ENCODE results near the gene GREB1L.
"Not testable (repeated sequence)": the region's sequence is repeated elsewhere in the genome, so short reads cannot be mapped to it uniquely, and the experiment has no call there.

GREB1L gene

DNA sequence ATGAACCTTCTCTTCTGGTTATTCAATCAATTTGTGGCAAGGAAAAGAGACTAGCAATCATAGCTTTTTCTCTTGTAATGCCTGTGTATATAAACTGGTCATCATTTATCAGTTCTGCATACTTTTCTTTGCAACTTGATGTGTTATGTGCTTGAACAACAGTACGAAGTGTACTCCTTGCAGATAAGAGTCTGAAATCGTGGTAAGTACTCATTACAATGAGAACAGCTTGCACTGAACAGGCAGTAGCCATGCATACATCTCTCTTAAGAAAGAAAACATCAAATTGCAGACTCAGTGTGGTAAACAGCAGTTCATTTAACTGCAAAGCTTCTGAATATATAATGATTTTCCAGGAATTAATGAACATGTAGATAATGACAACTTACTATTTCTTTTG is 64.3 kb downstream of the GREB1L start:
- DNase-seq (ENCODE audit: low read depth) = no peak

DNA sequence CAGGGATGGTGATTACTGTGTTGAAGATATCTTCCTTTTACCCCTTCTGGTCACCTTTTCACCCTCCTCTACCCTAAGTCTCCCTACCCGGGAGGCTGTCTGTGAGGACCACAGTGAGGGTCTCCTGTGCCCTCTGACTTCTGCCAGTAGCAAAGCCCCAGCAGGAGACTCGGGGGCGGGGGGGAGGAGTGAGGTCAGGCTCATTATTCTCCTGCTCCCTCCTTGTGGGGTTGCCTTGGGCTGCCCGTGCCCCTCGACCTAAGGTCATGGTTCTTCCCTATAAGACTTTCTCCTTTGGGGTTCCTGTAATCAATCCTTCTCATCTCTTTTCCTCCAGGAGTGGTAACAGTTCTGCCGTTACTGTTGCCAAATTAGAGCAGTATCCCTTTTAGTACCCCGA is 65.5 kb downstream of the GREB1L start:
- no peak for DNase-seq (ENCODE audit: low read depth)

DNA sequence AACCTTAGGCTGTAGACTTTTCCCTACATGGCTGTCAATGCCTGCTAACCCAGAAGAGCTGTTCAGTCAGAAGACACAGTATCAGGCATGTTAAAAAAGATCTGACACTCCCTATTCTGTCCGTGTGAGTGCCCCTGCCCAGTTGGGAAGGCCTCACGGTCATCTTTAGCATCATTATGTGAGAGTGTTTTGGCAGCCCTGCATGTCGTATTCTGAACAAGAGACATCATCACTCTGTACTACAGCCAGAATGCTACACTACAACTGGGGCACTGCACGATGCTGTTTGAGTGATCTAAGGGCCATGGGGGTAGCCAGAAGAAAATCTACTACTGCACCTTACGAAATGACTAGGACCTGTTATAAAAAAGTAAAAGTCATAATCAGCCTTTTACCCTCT is 67.2 kb downstream of the GREB1L start:
- no peak for DNase-seq (ENCODE audit: low read depth)

DNA sequence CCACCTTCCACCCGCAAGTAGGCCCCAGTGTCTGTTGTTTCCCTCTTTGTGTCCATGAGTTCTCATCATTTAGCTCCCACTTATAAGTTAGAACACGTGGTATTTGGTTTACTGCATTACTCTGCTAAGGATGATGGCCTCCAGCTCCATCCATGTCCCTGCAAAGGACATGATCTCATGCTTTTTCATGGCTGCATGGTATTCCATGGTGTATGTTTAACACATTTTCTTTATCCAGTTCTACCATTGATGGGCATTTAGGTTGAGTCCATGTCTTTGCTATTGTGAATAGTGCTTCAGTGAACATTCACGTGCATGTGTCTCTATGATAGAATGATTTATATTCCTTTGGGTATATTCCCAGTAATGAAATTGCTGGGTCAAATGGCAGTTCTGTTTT is 69.9 kb downstream of the GREB1L start:
- not testable (repeated sequence) for DNase-seq (ENCODE audit: low read depth)

DNA sequence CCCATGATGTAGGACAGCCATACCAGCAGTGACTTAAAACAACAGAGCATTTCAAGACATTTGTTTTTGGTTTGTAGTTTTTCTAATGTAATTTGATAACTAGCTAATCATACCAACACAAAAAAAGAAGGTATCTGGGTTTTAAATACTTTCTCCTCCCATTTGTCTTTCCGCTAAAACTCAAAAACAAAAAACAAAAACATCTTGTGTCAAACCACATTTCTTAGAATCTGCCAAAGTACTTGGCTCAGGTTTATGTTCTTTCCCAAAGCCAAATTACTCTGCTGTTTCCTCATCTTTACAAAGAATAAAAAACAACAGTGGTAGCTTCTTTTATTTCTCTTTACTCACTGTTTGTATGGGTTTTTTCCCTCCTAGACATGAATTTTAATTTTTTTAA is 71.5 kb downstream of the GREB1L start:
- no peak for DNase-seq (ENCODE audit: low read depth)

DNA sequence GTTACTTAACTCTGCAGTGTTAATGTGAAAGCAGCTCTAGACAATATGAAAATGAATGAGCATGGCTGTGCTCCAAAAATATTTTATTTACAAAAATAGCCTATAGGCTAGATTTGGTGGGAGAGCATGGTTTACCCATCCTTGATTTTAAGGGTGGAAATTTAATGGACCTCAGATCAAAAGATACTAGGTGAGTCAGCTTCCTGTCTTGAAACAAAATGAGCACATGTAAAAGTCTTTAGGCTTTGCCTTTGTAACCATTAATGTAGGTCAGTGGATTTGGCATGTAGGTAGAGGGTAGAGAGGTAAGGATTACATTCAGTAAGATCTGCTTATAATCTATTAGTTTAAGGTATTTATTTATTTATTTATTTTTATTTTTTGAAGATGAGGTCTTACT is 72.7 kb downstream of the GREB1L start:
- no peak for DNase-seq (ENCODE audit: low read depth)

DNA sequence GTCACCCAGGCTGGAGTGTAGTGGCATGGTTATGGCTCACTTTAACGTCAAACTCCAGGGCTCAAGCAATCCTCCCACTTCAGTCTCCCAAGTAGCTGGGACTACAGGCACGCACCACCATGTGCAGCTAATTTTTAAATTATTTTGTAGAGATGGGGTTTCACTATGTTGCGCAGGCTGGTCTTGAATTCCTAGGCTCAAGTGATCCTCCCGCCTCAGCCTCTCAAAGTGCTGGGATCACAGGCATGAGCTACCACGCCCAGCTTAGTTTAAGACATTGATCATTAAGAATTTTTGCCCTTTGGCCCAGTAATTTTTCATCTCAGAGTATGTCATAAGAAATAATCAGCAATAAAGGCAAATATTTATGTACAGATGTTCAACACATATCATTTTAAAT is 73.1 kb downstream of the GREB1L start:
- not testable (repeated sequence) for DNase-seq (ENCODE audit: low read depth)

DNA sequence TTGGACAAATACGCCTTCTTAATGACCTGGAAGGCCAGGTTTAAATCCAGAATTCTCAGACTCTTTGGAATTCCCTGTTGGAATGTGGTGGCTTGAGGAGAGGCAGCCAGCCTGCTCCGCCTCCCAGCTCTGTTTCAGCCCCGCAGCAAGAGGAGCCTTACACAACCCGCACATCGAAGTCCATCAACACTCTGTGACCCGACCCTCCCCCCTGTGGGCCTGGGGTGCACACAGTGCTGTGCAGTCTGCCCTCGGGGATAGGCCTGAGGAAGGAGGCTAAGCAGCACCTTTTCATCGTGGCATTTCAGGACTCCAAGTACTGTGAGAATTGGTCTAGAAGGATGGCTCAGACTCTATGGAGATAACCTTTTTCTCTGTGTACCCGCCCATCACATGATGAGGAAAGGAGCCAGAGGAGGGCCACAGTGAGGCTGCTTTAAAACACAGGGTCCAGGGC is 73.7 kb downstream of the GREB1L start:
- no peak for DNase-seq (ENCODE audit: low read depth)

DNA sequence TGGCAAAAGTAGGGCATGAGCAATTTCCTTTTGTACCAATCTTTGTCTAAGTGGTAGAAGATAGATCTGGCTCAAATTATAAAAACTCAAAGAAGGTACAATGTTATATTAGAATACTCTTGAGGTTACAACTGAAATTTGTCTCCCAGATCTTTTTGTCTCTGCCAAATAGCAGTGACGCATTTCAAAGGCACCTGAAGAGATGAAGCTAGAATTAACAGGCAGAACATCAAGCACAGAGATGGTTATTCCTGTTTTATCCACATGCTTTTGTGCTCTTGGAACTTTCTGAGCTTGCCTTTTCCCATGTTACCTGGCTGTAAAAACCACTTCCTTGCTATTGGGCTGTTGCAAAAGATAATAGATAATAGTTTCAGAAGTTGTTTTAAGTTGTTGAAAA is 74.3 kb downstream of the GREB1L start:
- DNase-seq (ENCODE audit: low read depth) = no peak

DNA sequence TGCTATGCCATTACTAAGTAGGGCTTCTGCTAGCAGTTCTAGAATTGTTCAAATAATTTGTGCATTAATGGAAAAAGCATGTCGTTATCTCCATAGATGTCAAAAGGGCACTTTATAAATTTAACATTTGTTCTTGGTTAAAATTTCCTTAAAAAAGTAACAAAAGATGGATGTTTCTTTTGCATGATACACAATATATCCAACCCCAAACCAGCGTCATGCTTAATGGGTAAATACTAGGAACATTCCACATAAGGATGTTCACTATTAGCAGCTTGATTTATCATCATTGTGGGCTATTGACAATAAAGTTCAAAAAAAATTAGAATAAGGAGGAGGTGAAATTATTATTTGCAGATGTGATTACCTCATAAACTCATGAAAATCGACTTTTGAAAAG is 79.7 kb downstream of the GREB1L start:
- DNase-seq (ENCODE audit: low read depth) = no peak

DNA sequence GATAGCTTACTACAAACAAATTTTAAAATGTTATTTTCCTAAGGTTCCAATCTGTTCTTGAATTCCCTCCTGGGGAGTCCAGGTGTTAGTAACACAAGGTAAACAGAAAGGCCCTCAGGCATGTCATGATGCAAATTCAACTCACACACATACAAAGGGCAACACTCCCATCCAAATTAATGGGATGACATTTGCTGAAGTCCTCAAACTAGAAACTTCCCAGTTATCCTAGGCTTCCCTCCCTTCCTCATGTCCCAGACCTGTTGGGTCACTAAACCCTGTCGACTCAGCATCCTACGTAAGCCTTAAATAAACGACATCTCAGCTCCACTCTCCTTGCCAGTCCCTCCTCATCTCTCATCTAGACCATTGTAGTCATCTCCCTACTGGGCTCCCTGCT is 85.1 kb downstream of the GREB1L start:
- DNase-seq (ENCODE audit: low read depth) = no peak

DNA sequence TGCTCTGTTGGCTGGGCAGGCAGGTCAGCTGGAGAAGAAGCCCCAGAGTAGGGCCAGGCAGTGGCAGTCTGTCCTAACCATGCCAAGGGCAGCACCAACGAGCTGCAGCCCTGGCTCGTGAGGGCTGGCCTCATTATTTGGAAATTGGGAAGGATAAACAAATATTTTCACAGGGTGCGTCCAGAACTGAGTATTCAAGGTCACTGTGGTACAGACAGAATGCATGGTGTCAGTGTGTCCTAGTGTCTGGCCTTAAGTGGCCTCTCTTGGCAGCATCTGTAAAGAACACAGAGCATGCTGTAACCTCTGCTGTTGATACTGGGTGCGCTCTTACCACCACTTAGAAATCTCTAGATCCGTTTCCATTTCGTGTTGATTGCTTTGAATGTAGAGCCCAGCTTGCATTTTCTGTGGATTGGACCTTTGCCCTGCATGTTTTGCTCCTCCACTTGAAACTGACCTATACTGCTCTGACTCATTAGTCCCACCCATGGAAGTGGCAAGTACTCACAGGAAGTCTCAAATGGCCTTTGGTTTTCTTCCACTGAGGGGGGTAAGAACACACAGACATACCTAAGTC is 88.2 kb downstream of the GREB1L start:
- DNase-seq (ENCODE audit: low read depth) = no peak

DNA sequence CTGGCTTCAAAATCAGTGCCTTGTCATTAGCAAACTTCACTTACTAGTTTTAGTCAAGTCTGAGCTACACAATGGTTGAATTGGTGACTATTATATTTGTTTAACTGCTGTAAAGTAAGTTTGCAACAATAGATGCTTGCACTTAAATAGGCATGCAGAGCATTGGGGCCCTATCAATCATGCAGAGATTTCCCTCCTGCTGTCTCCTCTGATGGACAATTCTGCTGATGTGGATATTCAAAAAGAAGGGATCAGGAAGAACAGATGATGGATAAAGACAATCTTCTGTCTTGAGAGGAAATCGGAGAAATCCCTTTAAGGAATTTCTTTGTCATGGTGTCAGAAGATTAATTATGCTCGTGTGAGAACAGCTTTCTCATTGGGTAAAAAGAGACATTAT is 89.0 kb downstream of the GREB1L start:
- DNase-seq (ENCODE audit: low read depth) = no peak

DNA sequence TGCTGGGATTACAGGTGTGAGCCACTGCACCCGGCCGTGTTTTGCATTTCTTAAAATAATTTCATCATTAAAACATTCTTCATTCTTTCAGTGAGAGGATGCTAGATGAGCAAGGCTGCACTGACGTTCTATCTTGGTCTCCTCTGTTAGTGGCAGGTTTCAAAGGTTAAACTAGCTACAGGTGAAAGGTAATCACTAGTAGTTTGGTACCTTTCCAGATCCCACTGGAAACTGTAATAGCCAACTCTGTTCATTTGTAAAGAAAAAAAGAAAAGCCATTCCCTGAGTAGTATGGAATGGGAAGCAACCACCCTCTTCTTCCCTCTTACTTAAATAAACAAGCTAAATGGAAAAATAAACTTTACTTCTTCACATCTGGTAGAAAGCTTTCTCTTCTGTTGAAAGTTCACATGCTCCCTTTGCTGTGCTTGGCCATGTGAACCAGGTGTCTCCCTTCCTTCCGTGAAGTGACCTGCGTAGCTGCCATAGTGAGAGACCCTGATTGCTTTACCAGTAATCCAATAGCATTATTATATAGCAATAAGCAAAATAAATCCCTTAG is 94.0 kb downstream of the GREB1L start:
- no peak for DNase-seq (ENCODE audit: low read depth)

DNA sequence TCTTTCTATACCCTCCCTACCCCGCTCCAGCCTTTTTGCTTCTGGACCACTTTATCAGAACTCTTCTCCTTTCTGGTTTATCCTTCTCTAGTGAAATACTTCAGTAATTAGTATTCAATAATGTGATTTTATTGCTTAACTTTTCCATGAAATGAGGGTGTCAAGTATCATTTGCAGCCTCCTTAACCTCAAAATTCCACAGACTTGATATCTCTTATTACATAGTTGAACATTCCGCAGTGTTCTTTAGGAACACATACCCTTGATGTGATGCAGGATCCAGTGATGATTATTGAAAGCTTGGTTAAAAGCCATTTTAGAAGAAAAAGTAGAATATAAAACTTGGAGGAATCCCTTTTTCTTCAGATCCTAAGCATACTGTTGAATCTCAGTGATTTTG is 94.8 kb downstream of the GREB1L start:
- no peak for DNase-seq (ENCODE audit: low read depth)

DNA sequence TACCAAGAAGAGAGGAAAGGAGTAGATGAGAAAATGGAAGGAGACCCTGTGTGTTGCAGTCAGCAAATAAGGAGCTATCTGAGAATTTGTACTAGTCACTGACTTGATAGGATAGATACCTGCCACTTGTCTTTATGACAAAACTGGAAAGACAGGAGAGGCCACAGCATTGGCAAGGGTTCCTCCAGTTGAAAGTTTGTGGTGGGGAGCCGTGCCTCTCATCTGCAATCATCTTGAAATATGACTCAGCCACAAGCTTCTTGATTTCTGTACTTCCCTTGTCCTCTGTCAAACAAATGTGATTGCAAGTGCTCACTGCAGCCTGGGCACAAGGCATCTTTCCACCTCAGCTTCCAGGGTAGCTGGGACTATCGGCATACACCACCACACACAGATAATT is 99.1 kb downstream of the GREB1L start:
- no peak for DNase-seq (ENCODE audit: low read depth)

DNA sequence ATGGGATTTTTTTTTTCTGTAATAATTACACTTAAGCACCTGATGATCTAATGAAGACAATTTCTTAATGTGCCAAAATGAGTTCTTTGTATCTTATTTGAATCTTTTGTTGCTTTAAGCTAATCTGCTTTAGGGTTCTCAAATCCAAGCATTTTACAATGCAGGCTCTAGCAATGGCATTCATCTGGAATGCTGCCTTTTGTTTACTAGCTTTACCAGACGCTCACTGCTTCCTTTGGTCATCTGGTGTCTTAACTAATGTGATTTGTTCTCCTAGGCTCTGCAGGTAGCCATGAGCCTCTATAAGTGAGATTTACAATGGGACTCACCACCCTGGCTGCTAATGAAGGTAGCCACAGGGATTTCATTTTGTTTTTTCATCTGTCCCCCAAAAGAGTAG is 100.3 kb downstream of the GREB1L start:
- DNase-seq (ENCODE audit: low read depth) = no peak

DNA sequence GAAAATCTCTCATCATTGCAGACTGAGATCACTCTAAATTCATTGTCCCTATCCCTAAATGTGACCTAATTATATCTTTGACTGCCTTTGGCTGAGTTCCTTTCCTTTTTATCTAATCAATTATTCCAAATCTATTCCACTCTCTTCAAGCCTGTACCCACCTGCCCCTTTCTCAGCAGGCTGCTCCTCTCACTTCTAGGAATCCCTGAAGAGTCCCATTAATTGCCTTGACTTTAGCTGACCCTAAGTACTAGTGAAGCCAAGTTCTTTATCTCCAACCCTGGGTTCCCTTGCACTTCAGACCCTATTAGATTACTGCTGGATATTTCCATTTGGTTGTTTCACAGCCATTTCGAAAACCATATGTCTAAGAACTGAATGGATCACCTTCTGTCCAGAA is 102.8 kb downstream of the GREB1L start:
- DNase-seq (ENCODE audit: low read depth) = no peak

DNA sequence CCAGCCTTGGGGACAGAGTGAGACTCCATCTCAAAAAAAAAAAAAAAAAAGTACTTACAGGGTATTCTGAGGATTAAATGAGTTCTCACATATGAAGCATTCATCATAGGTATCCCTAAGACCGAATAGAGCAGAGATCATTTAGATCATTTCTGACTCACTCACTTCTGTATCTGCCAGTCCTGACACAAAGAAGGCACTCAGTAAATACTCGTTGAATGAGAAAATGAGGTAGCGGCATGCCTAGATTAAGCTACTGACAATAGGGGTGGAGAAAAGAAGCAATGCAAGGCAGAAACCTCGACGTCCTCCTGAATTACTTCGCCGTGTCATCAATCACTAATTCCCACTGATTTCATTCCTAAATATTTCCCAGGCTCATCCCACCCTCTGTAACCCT is 103.8 kb downstream of the GREB1L start:
- DNase-seq (ENCODE audit: low read depth) = no peak

DNA sequence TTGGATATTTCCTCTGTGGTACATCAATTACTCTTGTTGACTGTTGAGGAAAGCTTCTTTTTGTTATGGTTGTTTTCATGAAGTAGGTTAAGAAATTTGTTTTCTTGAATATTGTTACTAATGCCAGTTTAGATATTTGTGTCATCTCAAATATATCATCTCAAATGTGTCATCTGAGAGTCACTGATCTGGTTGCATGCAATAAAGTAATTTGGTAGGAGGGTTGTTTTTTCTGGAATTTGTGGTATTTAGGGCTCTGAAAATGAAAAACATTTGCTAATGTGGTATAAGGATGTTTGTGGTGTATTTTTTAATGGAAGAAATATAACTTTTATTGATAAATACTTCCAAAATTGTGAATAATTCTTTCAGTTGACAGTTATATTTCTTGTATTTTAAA is 117.7 kb downstream of the GREB1L start:
- DNase-seq (ENCODE audit: low read depth) = no peak

DNA sequence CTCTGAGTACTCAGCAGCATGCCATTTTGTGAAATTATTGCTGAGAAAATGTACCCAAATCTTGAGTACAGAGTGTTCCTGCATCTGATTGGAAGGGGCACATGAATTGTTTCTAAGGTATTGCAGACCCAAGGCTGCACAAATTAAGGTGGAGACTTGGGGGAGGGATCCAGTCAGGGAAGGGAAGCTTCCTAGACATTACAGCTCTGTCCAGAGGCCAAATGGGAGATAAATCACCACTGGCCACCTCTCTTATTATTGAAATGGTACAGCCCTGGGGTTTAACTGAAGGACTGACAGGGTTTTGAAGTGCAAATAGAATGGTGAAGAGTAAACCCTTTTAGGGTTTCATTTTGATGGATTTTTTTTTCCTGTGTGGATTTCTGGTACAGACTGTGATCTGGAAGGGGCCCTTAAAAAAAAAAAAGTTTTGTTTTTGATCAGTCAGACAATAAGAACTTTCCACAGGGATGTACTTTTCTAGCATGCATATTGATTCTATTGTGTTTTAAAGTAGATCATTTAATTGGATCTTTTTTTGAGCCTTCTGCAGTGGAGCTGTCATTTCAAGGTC is 119.4 kb downstream of the GREB1L start:
- no peak for DNase-seq (ENCODE audit: low read depth)

DNA sequence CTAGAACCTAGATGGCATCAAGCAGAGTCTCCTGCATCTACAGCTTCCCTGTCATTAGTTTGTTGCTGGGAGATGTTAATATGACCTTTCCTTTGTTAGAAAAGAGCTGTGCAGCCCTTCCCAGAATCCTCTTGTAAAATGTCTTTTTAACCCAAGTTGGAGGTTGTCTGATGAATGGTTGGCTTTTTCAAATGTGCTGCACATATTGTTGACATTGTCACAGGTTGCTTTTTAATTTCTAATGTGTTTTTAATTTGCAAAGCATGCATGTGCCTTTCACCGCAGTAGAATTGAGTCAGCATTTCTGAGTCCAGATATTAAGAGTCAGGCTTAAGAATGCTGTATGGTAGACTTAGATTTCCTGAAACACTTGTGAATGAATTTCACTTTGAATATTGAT is 120.8 kb downstream of the GREB1L start:
- no peak for DNase-seq (ENCODE audit: low read depth)

DNA sequence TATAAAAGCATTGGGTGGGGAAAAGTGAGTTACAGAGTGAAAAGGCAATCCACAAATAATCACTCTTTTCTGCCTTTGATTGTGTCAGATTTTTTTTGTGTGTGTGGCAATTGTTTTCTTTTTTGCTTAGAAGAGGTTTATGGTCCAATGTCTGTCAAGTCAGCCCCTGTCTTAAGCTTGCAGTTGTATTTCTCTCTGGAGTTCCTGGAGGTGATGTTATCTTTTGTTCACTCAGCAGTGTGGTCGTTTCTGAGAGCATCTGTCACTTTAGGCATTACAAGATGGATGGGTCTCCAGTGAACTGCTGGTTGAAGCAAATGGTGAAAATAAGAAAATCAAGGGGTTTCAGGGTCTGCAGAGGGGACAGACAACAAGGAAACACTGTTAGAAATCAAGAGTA is 121.3 kb downstream of the GREB1L start:
- DNase-seq (ENCODE audit: low read depth) = no peak

DNA sequence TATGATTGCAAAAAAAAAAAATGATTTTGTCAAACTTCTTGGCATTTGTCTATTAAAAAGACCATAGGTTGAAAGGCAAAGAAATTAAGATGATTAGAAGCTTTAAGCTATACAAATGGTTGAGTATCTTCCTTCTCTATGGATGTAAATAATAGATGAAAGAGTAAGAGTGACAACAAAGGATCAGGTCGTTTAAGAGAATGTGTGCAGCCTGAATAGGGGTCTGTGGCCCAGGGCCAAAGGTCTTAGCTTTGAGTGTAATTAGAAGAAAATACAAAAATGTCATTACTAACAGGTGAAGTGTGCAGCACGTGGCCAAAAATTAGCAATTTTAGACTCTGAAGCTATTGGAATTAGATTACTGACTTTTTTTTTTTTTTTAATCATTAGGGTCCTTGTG is 122.4 kb downstream of the GREB1L start:
- no peak for DNase-seq (ENCODE audit: low read depth)
